Stimulated activated CD4-positive, alpha-beta T cell treated with anti-CD3 and anti-CD28 coated beads, Interleukin-15, amount 100 ng/mL, for 1 hour (primary cell): ENCODE data around the gene FCHO1.
A peak's percentile ranks its signal among the peaks of the same experiment; 100 is the strongest.
"Not testable (repeated sequence)": the region's sequence is repeated elsewhere in the genome, so short reads cannot be mapped to it uniquely, and the experiment has no call there.

Source experiments
- DNase-seq, 2 donors: peaks; one replicate each; pipeline ENCODE4 v3.0.0-alpha.2; 2020; ENCODE audit warnings: low read depth in 1 of 2, low spot score in 1 of 2

The FCHO1 gene

GRCh38 chr19:17790059-17790780 is 38.9 kb downstream of the FCHO1 start:
- no peak for DNase-seq

- DNase-seq = no peak
Measured at GRCh38 chr19:17794412-17794730, 43.1 kb downstream of the FCHO1 start.

- no peak for DNase-seq
Measured at GRCh38 chr19:17794731-17795494, 43.6 kb downstream of the FCHO1 start, which contains the start of gene B3GNT3. TSS of gene B3GNT3 (plus strand) at chr19:17795138. CDS start at chr19:17807808, 12,670 bp downstream.

DNA sequence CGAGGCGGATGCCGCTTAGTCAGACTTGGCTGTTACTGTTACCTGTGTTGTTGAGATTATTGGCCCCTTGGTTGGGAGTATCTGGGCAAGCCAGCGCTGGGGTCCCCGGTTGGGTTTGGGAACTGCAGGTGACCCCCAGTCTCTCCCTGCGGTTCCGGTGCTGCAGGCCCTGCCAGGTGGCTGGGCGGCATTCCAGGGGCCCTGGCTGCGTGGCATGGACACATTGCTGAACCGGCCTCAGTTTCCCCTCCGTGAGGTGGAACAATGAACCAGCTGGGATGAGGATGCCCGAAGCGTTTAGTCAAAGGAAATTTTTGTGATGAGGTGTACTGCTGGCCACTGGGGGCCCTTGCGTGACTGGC is 44.2 kb downstream of the FCHO1 start:
- no peak for DNase-seq

DNA sequence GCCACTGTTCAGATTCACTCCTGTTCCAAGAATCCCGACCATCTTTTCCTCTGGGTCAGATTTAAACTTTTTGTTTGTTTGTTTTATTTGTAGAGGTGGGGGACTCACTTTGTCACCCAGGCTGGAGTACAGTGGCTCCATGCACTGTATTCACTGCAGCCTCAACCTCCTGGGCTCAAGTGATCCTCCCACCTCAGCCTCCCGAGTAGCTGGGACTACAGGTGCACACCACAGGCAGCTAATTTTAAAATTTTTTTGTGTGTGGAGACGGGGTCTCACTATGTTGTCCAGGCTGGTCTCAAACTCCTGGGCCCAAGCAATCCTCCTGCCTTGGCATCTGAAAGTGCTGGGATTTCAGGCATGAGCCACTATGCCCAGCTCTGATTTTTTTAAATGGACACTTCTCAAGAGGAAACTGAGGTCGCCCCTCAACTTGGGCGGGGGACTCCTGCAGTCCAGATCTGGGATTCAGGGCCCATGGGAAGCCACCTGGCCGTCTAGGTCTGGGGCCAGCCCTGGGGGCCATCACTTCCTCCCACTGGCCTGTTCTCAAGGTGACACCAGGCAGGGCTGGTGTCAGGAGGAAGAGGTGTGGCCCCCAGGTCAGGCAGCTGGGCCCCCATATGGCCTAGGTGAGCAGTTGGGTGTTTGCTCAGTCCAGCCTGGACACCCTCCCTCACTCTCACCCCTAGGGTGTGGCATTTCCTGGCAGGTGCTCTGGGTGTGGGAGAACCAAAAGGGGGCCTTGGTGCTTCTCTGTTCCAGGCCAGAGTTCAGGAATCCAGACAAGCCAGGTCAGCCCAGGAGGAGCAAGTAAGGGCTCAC is 44.9 kb downstream of the FCHO1 start:
- DNase-seq = no peak

- no peak for DNase-seq
Measured at GRCh38 chr19:17796838-17797423, 45.7 kb downstream of the FCHO1 start.

DNA sequence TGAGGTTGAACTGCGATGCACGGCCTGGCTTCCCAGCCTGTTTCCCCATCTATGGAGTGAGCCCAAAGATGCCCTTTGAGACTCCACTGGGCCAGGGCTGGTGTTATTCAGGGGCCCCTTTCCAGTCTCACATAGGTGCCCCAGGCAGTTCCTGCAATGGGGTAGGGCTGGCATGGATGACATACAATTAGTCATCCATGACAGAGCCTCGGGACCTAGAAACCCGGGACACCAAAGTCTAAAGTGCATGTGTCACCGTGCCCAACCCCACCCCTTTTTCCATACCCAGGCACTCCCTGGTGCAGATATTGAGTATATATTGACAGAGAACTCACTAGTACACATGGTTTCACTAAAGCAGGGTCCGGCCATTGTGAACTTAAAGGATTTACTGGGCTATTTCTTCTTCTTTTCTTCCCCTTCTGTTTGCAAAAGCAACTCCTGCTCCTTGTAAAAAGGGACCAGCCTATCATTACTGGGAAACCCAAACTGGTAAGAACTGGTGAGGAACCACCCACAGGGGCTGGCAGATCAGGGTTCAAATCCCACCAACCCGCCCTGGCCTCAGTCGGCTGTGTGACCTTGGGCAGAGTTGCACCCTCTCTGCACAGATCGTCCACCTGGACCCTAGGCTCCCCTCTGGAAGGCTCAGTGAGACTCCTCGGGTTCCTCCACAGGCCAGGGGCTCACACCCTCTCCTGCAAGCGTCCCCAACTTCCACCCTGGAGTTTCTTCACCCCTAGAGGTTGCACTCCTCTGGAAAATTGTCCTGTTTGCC is 46.3 kb downstream of the FCHO1 start:
- DNase-seq = no peak

GRCh38 chr19:17798599-17798998 is 47.3 kb downstream of the FCHO1 start:
- DNase-seq = not testable (repeated sequence)

DNA sequence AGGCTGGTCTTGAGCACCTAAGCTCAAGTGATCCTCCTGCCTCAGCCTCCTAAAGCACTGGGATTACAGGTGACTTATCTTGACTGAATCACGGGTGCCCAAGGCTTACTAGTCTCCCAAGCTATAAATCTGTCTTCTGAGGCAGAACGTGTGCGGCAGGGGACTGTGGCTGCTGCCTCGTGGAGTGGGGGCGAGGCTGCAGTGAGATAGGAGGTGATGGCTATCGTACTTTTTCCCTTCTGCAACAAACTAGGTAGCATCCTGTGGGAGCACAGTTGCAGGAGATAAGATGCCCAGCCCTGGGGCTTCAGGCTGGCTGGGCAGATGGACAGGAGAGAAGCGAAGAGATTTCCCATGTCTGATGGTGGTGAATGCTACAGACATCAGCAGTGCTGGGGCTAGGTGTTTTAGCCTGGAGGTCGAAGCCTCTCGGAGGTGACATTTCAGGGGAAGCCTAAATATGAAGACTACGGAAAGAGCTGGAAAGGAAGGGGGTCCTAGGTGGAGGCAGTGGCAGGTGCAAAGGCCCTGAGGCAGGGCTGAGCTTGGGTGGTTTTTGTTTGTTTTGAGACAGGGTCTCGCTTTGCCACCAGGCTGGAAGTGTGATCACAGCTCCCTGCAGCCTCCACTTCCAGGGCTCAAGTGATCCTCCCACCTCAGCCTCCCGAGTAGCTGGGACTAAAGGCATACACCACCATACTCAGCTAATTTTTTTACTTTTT is 51.0 kb downstream of the FCHO1 start:
- no peak for DNase-seq

GRCh38 chr19:17803264-17803896 is 52.1 kb downstream of the FCHO1 start:
- DNase-seq = peak in 1 of 2 donors; percentile 12

DNA sequence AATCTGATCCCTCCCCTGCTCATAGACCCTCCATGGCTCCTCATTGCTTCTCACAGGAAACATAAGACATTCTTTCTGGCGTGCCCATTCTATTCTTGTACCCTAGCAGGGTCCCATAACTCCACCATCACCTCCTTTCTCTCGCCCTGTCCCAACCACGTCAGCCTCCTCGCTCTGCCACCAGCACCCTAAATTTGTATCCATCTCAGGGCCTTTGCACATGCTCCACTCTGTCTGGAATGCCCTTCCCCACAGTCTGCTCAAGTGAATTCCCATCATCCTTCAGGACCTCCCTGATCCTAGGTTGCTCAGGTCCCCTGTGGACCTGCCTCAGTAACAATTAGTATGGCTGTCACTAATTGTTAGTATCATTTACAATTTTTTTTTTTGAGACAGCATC is 54.1 kb downstream of the FCHO1 start:
- DNase-seq = no peak

- DNase-seq = no peak
Measured at GRCh38 chr19:17806945-17807344, 55.7 kb downstream of the FCHO1 start.

- no peak for DNase-seq
Measured at GRCh38 chr19:17807731-17808316, 56.5 kb downstream of the FCHO1 start.

GRCh38 chr19:17811103-17811502 is 59.8 kb downstream of the FCHO1 start:
- no peak for DNase-seq

- no peak for DNase-seq
Measured at GRCh38 chr19:17811681-17812080, 60.4 kb downstream of the FCHO1 start.

DNA sequence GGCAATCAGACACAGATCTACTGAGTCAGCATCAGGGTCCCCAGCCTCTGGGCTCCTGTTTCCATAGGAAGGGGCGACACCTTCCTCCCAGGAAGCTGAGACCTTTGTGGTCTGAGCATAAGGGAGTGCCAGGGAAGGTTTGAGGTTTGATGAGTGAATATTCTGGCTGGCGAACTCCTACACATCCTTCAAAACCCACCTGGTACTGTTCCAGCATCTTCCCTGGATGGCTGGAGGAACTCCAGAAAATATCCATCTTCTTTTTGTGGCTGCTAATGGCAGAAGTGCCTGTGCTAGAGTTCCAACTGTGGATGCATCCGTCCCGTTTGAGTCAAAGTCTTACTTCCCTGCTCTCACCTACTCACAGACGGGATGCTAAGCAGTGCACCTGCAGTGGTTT is 60.8 kb downstream of the FCHO1 start:
- DNase-seq = no peak

GRCh38 chr19:17817668-17818363 is 66.5 kb downstream of the FCHO1 start:
- no peak for DNase-seq

DNA sequence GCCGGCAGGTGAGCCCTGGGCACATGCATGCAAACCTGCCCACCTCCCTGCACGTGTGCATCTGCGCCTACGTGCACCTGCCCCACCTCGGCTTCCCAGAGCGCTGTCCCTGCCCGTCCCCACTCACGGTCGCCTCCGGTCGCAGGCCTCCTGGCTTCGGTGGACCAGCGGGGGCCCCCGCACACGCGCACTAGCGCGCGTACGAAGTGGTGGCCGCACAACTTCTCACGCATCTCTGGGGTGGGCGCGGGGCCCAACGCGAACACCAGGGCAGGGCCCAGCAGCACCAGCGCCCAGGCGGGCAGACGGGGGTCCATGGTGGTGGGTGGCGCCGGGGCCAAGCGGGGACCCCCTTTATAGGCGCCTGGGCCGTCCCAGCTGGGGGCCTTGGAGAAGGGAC is 69.9 kb downstream of the FCHO1 start, which contains the start of gene INSL3:
INSL3 (minus strand) TSS at position 330 of the 400 bp plus-strand sequence; CDS start at position 317, 13 bp downstream.
- no peak for DNase-seq
